Suppressor macrophage (primary cell): ENCODE results near the gene CCDC89.

Experiments used
- DNase-seq, 4 experiments: peaks; one replicate each; pipeline ENCODE4 v3.0.0-alpha.2; 2020 to 2022
- total RNA-seq, 17 experiments: gene quantifications; one replicate each; lab custom pipeline; 2026; ENCODE audit warnings: mixed read lengths in 6 of 17, inconsistent platforms in 3 of 17; lab: John Stamatoyannopoulos, UW

Gene CCDC89
- 0 to 1.3 (median 0) reads per million in 17 experiments for total RNA-seq

- peak in 2 of 4 experiments; percentile 6 for DNase-seq
Measured at GRCh38 chr11:85685820-85686459, at the start of gene CCDC89. Gene CCDC89, minus strand, starts transcription at chr11:85686195. Its CDS starts 65 bp downstream, at chr11:85686130.

- DNase-seq: no peak
Measured at GRCh38 chr11:85732965-85733364, 47.0 kb upstream of the CCDC89 start.

GRCh38 chr11:85726381-85726780 lies 40.4 kb upstream of the CCDC89 start:
- no peak for DNase-seq

GRCh38 chr11:85725510-85726258 lies 39.7 kb upstream of the CCDC89 start:
- no peak for DNase-seq

GRCh38 chr11:85724748-85725465 lies 38.9 kb upstream of the CCDC89 start:
- DNase-seq: peak in 3 of 4 experiments; percentile 18 to 31 (median 26)

GRCh38 chr11:85723088-85723487 lies 37.1 kb upstream of the CCDC89 start:
- no peak for DNase-seq

GRCh38 chr11:85721191-85721590 lies 35.2 kb upstream of the CCDC89 start:
- no peak for DNase-seq

- DNase-seq: no peak
Measured at GRCh38 chr11:85718991-85719807, 33.2 kb upstream of the CCDC89 start.

GRCh38 chr11:85718126-85718943 lies 32.3 kb upstream of the CCDC89 start:
- no peak for DNase-seq

GRCh38 chr11:85717429-85717828 lies 31.4 kb upstream of the CCDC89 start:
- DNase-seq: no peak

- no peak for DNase-seq
Measured at GRCh38 chr11:85712953-85713352, 27.0 kb upstream of the CCDC89 start.

GRCh38 chr11:85710917-85711316 lies 24.9 kb upstream of the CCDC89 start:
- no peak for DNase-seq

- DNase-seq: no peak
Measured at GRCh38 chr11:85709941-85710702, 24.1 kb upstream of the CCDC89 start.

GRCh38 chr11:85705800-85706199 lies 19.8 kb upstream of the CCDC89 start:
- no peak for DNase-seq

- DNase-seq: no peak
Measured at GRCh38 chr11:85704967-85705366, 19.0 kb upstream of the CCDC89 start.

GRCh38 chr11:85699957-85700741 lies 14.2 kb upstream of the CCDC89 start:
- DNase-seq: peak in 1 of 4 experiments; percentile 7

GRCh38 chr11:85698195-85698594 lies 12.2 kb upstream of the CCDC89 start:
- no peak for DNase-seq

- DNase-seq: no peak
Measured at GRCh38 chr11:85697747-85698146, 11.8 kb upstream of the CCDC89 start.

GRCh38 chr11:85695546-85695945 lies 9.6 kb upstream of the CCDC89 start:
- DNase-seq: no peak
